Duodenal mucosa (tissue), 2 donors: Measurements from ENCODE around the gene SMYD1.

Experiments used
- H3K27ac ChIP-seq: one replicate; pipeline ENCODE4 v1.7.0; 2013; ENCODE audit warnings: low read depth, low read length
- H3K27me3 ChIP-seq, 2 donors: one replicate each; pipeline ENCODE4 v1.7.0; 2013; ENCODE audit warnings: low read length in 2 of 2, control low read depth in 1 of 2; ENCODE audit not compliant: insufficient read depth in 2 of 2, control insufficient read depth in 1 of 2
- H3K36me3 ChIP-seq, 2 donors: one replicate each; pipeline ENCODE4 v1.7.0; 2013; ENCODE audit warnings: low read length in 2 of 2, control low read depth in 1 of 2; ENCODE audit not compliant: insufficient read depth in 2 of 2, control insufficient read depth in 1 of 2
- H3K4me1 ChIP-seq, 2 donors: one replicate each; pipeline ENCODE4 v1.7.0; 2013; ENCODE audit warnings: low read length in 2 of 2, control low read depth in 1 of 2; ENCODE audit not compliant: insufficient read depth in 2 of 2, control insufficient read depth in 1 of 2
- H3K4me3 ChIP-seq, 2 donors: one replicate each; pipeline ENCODE4 v1.7.0; 2013; ENCODE audit warnings: low read length in 2 of 2, low read depth in 1 of 2
- H3K9ac ChIP-seq, 2 donors: one replicate each; pipeline ENCODE4 v1.7.0; 2013; ENCODE audit warnings: low read length in 2 of 2, low read depth in 1 of 2
- H3K9me3 ChIP-seq, 2 donors: one replicate each; pipeline ENCODE4 v1.7.0; 2013; ENCODE audit warnings: low read length in 2 of 2, control low read depth in 1 of 2; ENCODE audit not compliant: control insufficient read depth in 1 of 2

SMYD1 gene

DNA sequence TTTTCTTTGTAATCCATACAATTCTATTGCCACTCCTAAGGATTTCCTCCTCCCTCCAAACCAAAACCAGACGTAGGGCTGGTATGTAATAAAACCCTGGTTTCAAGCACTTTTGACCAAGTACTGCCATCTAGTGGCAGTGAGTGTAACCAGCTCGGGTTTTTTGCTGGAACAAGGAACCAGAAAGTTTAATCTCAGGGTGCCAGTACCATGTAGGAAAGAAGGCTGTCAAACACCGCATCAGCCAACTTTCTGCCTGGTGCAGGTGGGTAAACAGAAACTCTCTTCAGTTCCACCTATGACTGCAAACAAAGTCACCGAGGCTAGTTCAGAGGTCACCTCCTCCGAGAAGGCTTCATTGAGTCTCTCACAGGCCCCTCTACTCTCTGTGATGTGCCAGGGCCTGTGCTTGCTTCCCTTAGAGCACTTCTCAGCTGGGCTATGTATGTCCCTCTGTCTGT lies 92.4 kb downstream of the SMYD1 start:
- Histone ChIP-seq H3K27ac (no peak overlapping the region), H3K9ac (peak overlapping the region in 1 of 2 donors; percentile 47), H3K4me3 (peak overlapping the region in 1 of 2 donors; percentile 2)

DNA sequence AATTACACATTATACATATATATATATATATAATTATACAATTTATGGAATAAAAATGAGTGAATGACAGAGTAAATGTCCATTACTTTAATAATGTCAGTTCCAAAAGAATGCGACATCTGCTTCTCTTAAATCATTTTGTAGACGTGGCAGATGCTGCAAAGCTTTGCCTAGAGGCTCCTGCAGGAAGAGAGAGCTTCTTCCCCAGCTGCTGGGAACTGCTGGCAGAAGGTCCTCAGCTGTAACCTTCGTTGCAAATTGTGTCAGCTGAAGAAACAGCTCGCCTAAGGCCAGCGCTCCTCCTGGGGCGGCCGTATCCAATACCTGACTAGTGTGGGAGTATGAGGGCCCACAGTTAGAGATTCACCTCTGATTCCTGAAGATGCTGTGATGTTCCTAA lies 92.9 kb downstream of the SMYD1 start:
- Histone ChIP-seq H3K9ac (no peak overlapping the region), H3K4me3 (no peak overlapping the region), H3K27me3 (no peaks in the 10 kb centered on the region), H3K9me3 (no peaks in the 10 kb centered on the region), H3K27ac (no peak overlapping the region), H3K36me3 (no peaks in the 10 kb centered on the region), H3K4me1 (peaks cover 0 to 4% of the 10 kb centered on the region in 2 donors)

More for the DNA sequence above, 92.4 kb downstream of the SMYD1 start:
- peaks cover 0 to 4% of the 10 kb centered on the region in 2 donors for H3K4me1 ChIP-seq
- no peaks in the 10 kb centered on the region for H3K27me3 ChIP-seq
- no peaks in the 10 kb centered on the region for H3K36me3 ChIP-seq
- H3K9me3 ChIP-seq, result no peaks in the 10 kb centered on the region

DNA sequence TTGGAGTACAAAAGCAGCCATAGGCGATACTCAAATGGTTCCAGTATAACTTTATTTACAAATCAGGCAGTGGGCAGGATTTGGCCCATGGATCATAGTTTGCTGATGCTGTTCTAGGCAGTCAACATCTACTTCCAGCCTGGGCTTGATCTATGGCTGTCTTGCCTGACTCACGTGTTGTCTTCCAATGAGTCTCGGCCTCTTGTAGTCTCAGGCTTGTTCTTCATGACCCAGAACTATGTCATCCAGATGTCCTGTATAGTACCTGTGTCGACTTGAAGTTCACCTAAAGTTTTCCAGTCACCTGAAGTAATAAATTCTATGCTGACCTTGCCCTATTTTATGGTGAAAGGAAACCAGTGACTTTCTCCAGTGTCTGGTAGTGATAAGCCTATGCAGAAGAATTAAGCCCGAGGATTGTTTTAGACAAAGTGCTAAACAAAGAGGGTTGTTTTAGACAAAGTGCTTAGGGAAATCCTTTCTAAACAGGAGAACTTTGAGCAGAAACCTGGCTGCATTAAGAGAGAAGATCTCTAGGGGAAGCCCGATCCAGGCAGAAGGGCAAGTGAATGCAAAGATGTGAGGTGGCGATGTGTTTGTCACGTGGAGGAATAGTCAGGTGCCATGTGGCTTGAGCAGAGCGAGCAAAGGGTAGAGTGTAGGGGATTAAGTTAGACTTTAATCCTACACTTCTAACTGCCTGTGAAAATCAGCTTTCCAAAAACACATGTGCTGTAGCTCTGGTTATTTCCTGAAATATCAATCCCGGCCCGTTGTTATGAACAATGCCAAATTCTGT lies 94.0 kb downstream of the SMYD1 start:
- Histone ChIP-seq H3K4me3 (no peak overlapping the region), H3K27ac (no peak overlapping the region)

More for the DNA sequence above, 94.0 kb downstream of the SMYD1 start:
- H3K4me1 ChIP-seq, result peaks cover 0 to 4% of the 10 kb centered on the region in 2 donors
- H3K27me3 ChIP-seq, result no peaks in the 10 kb centered on the region
- H3K9ac ChIP-seq, result no peak overlapping the region
- H3K9me3 ChIP-seq, result no peaks in the 10 kb centered on the region
- no peaks in the 10 kb centered on the region for H3K36me3 ChIP-seq
